ENCODE data around the gene VWA5A. TPM values are rescaled to one million over a fixed set of nuclear protein-coding genes. Genes with fewer than 3 reads are reported as not detected.
"Not testable (repeated sequence)": the region's sequence is repeated elsewhere in the genome, so short reads cannot be mapped to it uniquely, and the experiment has no call there.

Gene VWA5A
- total RNA-seq, 4 donors from 2014 or later = 22.9 to 27.6 (median 26.4) TPM

GRCh38 chr11:124122123-124122522 is 6.9 kb downstream of the VWA5A start:
- Histone ChIP-seq H3K9me3 (no peaks in the 10 kb centered on the region), H3K4me1 (no peaks in the 10 kb centered on the region), H3K36me3 (peaks cover 87% of the 10 kb centered on the region), H3K4me3 (no peak overlapping the region), H3K27me3 (no peaks in the 10 kb centered on the region), H3K27ac (no peak overlapping the region)
- DNase-seq (ENCODE audit: low spot score in 2 of 2) = no peak
- 94% methylated on average over 1 of the region's 1 CpG for WGBS
- TF ChIP-seq POLR2AphosphoS5 (IDR thresholded peaks at IDR 0.05) (no peak), POLR2A (IDR thresholded peaks at IDR 0.05) (no peak), CTCF (IDR thresholded peaks at IDR 0.05) (no peak), EP300 (IDR thresholded peaks at IDR 0.05) (no peak)

GRCh38 chr11:124123622-124124021 is 8.4 kb downstream of the VWA5A start:
- WGBS = 71% methylated on average over 2 of the region's 2 CpGs
- peaks cover 73% of the 10 kb centered on the region for H3K36me3 ChIP-seq
- TF ChIP-seq EP300 (IDR thresholded peaks at IDR 0.05) (no peak), POLR2A (IDR thresholded peaks at IDR 0.05) (no peak), CTCF (IDR thresholded peaks at IDR 0.05) (no peak), POLR2AphosphoS5 (IDR thresholded peaks at IDR 0.05) (no peak)
- no peaks in the 10 kb centered on the region for H3K9me3 ChIP-seq
- H3K27ac ChIP-seq = no peak overlapping the region
- H3K4me3 ChIP-seq = no peak overlapping the region
- DNase-seq (ENCODE audit: low spot score in 2 of 2) = no peak
- no peaks in the 10 kb centered on the region for H3K4me1 ChIP-seq
- no peaks in the 10 kb centered on the region for H3K27me3 ChIP-seq

GRCh38 chr11:124127134-124127533 is 11.9 kb downstream of the VWA5A start:
- not testable (repeated sequence) for H3K27me3 ChIP-seq; H3K27ac ChIP-seq; H3K9me3 ChIP-seq; DNase-seq (ENCODE audit: low spot score in 2 of 2); H3K4me3 ChIP-seq; H3K4me1 ChIP-seq
- 88% methylated on average over 1 of the region's 1 CpG for WGBS
- H3K36me3 ChIP-seq = peaks cover 44% of the 10 kb centered on the region

DNA sequence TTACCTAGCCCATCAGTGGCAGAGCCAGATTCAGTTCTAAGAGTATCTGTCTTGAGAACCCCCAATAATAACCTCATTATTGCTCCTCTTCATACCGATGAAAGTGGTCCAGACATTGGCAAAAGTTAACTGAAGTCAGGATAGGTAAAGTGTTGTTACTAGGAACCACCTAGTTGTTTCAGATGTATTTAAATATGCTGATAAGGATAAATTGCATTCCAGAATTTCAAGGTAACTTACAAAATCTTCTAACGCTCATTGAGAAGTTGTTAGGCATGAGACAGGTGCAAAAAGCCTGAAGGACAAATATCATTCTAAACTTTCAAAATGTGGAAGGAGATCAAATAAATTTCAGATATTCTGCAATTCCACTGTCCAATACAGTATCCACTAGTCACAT is 27.8 kb downstream of the VWA5A start:
- DNase-seq (ENCODE audit: low spot score in 2 of 2) = no peak
- no peak overlapping the region for H3K27ac ChIP-seq
- peaks cover 3% of the 10 kb centered on the region for H3K9me3 ChIP-seq
- peaks cover 54% of the 10 kb centered on the region for H3K36me3 ChIP-seq
- WGBS = 93% methylated on average over 2 of the region's 2 CpGs
- H3K27me3 ChIP-seq = no peaks in the 10 kb centered on the region
- H3K4me1 ChIP-seq = no peaks in the 10 kb centered on the region
- no peak for TF ChIP-seq EP300 (IDR thresholded peaks at IDR 0.05)
- no peak for TF ChIP-seq POLR2A (IDR thresholded peaks at IDR 0.05)
- no peak for TF ChIP-seq CTCF (IDR thresholded peaks at IDR 0.05)
- TF ChIP-seq POLR2AphosphoS5 (IDR thresholded peaks at IDR 0.05) = no peak
- no peak overlapping the region for H3K4me3 ChIP-seq

DNA sequence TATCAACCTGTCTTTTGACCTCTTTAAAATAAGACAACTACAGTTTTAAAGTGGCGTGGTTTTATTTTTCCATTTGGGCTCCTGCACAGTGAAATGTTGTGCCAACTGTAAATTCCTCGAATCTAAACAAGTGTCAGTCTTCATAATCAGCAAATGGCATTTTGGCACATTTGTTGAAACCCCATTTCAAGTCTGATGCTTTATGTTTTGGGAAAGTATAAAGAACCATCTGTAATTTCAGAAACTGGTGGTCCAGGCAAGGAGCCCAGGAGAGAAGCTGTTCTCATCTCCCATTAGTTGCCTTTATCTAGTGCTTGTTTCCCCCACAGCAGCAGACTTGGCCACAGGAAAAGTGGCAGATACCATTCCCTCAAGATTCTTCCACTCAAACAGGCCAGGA is 32.7 kb downstream of the VWA5A start:
- TF ChIP-seq POLR2AphosphoS5 (IDR thresholded peaks at IDR 0.05) (no peak), EP300 (IDR thresholded peaks at IDR 0.05) (no peak), POLR2A (IDR thresholded peaks at IDR 0.05) (no peak), CTCF (IDR thresholded peaks at IDR 0.05) (no peak)
- DNase-seq (ENCODE audit: low spot score in 2 of 2) = no peak
- no peaks in the 10 kb centered on the region for H3K27me3 ChIP-seq
- WGBS = 79% methylated on average over 2 of the region's 2 CpGs
- H3K4me3 ChIP-seq = no peak overlapping the region
- H3K4me1 ChIP-seq = no peaks in the 10 kb centered on the region
- no peaks in the 10 kb centered on the region for H3K9me3 ChIP-seq
- H3K27ac ChIP-seq = no peak overlapping the region
- peaks cover 38% of the 10 kb centered on the region for H3K36me3 ChIP-seq

DNA sequence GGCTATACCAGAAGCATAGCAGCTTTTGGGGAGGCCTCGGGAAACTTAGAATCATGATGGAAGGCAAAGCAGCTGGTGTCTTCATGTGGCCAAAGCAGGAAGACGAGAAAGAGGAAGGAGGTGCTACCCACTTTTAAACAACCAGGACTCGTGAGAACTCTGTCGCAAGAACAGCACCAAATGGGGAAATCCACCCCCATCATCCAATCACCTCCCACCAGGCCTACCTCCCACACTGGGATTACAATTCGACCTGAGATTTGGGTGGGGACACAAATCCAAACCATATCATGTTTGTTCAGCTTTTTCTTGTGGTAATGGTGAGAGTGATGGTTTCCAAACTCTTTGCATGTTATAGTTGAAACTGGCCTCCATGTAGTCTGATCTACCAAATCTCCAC is 35.4 kb downstream of the VWA5A start:
- no peak for TF ChIP-seq EP300 (IDR thresholded peaks at IDR 0.05)
- no peak for TF ChIP-seq POLR2A (IDR thresholded peaks at IDR 0.05)
- TF ChIP-seq CTCF (IDR thresholded peaks at IDR 0.05) = no peak
- no peak for TF ChIP-seq POLR2AphosphoS5 (IDR thresholded peaks at IDR 0.05)
- H3K9me3 ChIP-seq = no peaks in the 10 kb centered on the region
- H3K36me3 ChIP-seq = peaks cover 14% of the 10 kb centered on the region
- H3K27ac ChIP-seq = no peak overlapping the region
- DNase-seq (ENCODE audit: low spot score in 2 of 2) = no peak
- no peak overlapping the region for H3K4me3 ChIP-seq
- H3K27me3 ChIP-seq = no peaks in the 10 kb centered on the region
- WGBS = 76% methylated on average over 5 of the region's 5 CpGs
- H3K4me1 ChIP-seq = no peaks in the 10 kb centered on the region
